Left ventricle myocardium inferior (tissue), 1 donor: Measurements from ENCODE around the gene STRA6. TPM values are rescaled to one million over a fixed set of nuclear protein-coding genes. Genes with fewer than 3 reads are reported as not detected.

ENCODE experiments used
- DNase-seq: peaks from one replicate; pipeline ENCODE4 v3.0.0-alpha.2; 2020
- H3K27ac ChIP-seq: fragments of 200-600 bp; replicated peaks from 2 replicates; pipeline ENCODE4 v1.8.0; 2021
- H3K27me3 ChIP-seq: fragments of 200-600 bp; 2 replicates; pipeline ENCODE4 v1.8.0; 2021; ENCODE audit warnings: low read depth
- H3K36me3 ChIP-seq: fragments of 200-600 bp; 2 replicates; pipeline ENCODE4 v1.8.0; 2021
- H3K4me1 ChIP-seq: fragments of 200-600 bp; 2 replicates; pipeline ENCODE4 v1.8.0; 2021
- H3K4me3 ChIP-seq: fragments of 200-600 bp; 2 replicates; pipeline ENCODE4 v1.8.0; 2021; ENCODE audit warnings: mild to moderate bottlenecking, moderate library complexity
- H3K9me3 ChIP-seq: fragments of 200-600 bp; replicated peaks from 2 replicates; pipeline ENCODE4 v1.8.0; 2021
- CTCF ChIP-seq: fragments of 200-600 bp; IDR thresholded peaks from 2 replicates; pipeline ENCODE4 v1.8.0; 2021; ENCODE audit warnings: antibody characterized with exemption, mild to moderate bottlenecking, borderline replicate concordance
- intact Hi-C: fragments of 100-400 bp; cut with micrococcal nuclease; formaldehyde crosslinking; loops from one replicate; pipeline ENCODE4 v1.11.0; 2022
- total RNA-seq: library from RNA; stranded (reverse); fragmentation: NEBNext Ultra II Directional; extraction: Animal tissue kit (Norgen Biotek cat#: 25700); gene quantifications from one replicate; pipeline ENCODE4 v1.2.1, GENCODE V29; 2021
- donor health status: DM: no; HTN: yes; CAD: no; lungs with severe emphysema.

The STRA6 gene
- total RNA-seq, 1 donor from 2014 or later: not detected

- intact Hi-C loops: no loop called here
These were observed 9.9 kb upstream of the STRA6 start for GRCh38 chr15:74212494-74212893.

DNA sequence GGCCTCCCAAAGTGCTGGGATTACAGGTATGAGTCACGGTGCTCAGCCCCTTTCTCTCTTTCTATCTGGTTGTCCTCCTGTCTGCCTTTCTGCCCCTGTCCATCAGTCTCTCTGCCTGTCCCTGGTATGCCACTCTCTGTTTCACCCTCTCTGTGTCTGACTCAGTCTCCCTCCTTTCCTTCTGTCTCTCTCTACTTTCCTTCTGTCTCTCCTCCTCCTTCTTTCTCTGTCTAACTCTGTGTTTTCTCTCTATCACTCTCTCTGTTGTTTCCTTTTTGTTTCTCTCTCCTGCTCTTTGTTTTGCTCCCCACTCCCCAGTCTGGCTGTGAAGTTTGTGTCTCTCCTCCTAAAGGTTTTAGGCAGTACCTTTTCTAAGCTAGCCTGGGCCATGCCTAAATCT lies 9.1 kb upstream of the STRA6 start:
- no peak for TF ChIP-seq CTCF
- Histone ChIP-seq H3K27ac (no peak overlapping the region), H3K27me3 (peaks cover 4% of the 10 kb centered on the region), H3K36me3 (no peaks in the 10 kb centered on the region), H3K9me3 (no peaks in the 10 kb centered on the region), H3K4me1 (peaks cover 12% of the 10 kb centered on the region), H3K4me3 (no peak overlapping the region)
- DNase-seq: no peak
- intact Hi-C loops: no loop called here

More at GRCh38 chr15:74212494-74212893, 9.9 kb upstream of the STRA6 start:
- H3K27ac ChIP-seq: no peak overlapping the region
- DNase-seq: no peak
- peaks cover 12% of the 10 kb centered on the region for H3K4me1 ChIP-seq
- TF ChIP-seq CTCF: no peak
- H3K4me3 ChIP-seq: no peak overlapping the region
- H3K36me3 ChIP-seq: no peaks in the 10 kb centered on the region
- H3K27me3 ChIP-seq: peaks cover 4% of the 10 kb centered on the region
- no peaks in the 10 kb centered on the region for H3K9me3 ChIP-seq

DNA sequence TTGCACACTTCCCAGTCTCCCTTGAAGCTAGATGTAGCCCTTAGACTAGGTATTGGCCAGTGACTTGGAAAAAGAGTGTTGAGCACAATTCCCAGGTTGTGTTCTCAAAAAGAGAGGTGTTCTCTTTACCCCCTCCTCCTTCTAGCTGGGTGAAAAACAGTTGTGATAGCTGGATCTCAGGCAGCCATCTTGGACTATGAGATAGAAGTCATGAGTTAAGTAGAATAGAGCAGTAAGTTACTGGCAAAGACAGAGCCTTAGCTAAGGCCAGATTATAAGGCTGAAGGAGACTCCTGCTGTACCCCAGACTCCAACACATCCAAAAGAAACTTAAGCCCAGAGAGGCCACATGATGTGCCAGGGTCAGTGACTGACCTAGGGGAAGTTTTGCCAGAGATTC lies 8.1 kb upstream of the STRA6 start:
- H3K4me3 ChIP-seq: no peak overlapping the region
- H3K27ac ChIP-seq: no peak overlapping the region
- no peaks in the 10 kb centered on the region for H3K9me3 ChIP-seq
- DNase-seq: no peak
- TF ChIP-seq CTCF: no peak
- H3K36me3 ChIP-seq: no peaks in the 10 kb centered on the region
- H3K27me3 ChIP-seq: peaks cover under 1% of the 10 kb centered on the region
- intact Hi-C loops: no loop called here
- H3K4me1 ChIP-seq: peaks cover 13% of the 10 kb centered on the region

DNA sequence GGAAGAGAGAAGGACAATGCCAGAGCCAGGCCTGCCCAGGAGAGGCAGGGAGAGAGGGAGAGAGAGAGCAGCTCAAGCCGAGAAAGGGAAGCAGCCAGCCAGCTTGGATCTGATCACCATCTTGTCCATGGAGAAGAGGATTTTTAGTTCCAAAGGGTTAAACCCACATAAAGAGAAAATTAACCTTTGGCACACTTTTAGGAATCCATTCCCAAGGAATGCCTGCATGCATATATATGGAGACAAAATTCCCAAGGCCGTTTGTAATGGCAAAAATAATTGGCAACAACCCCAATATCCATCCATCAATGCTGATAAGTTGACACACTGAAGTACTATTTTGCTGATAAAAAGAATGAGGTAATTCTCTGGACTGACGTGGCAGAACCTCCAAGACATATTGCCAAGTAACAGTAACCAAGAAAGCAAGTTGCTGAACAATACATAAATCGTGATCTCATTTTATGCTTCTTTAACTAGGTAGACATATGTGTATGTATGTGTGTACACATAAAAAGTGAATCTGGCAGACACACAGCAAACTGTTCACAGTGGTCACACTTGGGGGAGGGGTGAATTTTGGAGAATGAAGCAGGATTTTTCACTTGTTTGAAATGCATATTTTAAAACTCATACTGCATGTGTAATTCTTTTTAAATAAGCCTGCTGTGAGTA lies 7.5 kb upstream of the STRA6 start:
- H3K4me1 ChIP-seq: peaks cover 19% of the 10 kb centered on the region
- H3K36me3 ChIP-seq: no peaks in the 10 kb centered on the region
- H3K9me3 ChIP-seq: no peaks in the 10 kb centered on the region
- no peak overlapping the region for H3K4me3 ChIP-seq
- H3K27me3 ChIP-seq: no peaks in the 10 kb centered on the region
- TF ChIP-seq CTCF: no peak
- no peak overlapping the region for H3K27ac ChIP-seq
- no peak for DNase-seq
- intact Hi-C loops: no loop called here

DNA sequence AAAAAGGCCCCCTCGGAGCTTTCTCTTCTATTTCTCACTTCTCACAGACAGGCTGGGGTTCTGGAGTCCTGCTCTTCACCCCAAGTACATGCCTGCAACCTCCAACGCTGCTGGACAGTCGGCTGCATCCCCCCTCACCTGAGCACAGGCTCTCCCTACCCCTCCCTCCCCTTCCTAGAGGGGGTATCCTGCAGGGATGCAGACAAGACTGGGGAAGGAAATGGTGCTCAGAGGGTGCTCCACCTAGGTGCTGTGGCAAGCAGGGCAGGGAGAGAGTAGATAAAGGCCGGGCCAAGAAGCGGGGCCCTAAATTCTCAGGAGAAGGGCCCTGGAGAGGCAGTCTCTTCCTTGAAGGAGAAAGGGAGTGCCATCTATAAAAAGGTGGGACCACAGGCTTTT lies 7.0 kb upstream of the STRA6 start:
- H3K4me1 ChIP-seq: peaks cover 22% of the 10 kb centered on the region
- H3K9me3 ChIP-seq: no peaks in the 10 kb centered on the region
- DNase-seq: no peak
- no peak overlapping the region for H3K4me3 ChIP-seq
- intact Hi-C loops: no loop called here
- no peak overlapping the region for H3K27ac ChIP-seq
- TF ChIP-seq CTCF: no peak
- no peaks in the 10 kb centered on the region for H3K36me3 ChIP-seq
- H3K27me3 ChIP-seq: no peaks in the 10 kb centered on the region
